Activated CD8-positive, alpha-beta memory T cell treated with anti-CD3 and anti-CD28 coated beads for 4 hours (primary cell): ENCODE data around the gene PSMD12.
A peak's percentile ranks its signal among the peaks of the same experiment; 100 is the strongest.
"Not testable (repeated sequence)": the region's sequence is repeated elsewhere in the genome, so short reads cannot be mapped to it uniquely, and the experiment has no call there.

Experiments
- DNase-seq, 2 donors: peaks; one replicate each; pipeline ENCODE4 v3.0.0-alpha.2; 2020; ENCODE audit warnings: low read depth in 2 of 2

The PSMD12 gene

GRCh38 chr17:67310406-67310805, 56.0 kb downstream of the PSMD12 start:
- DNase-seq = no peak

GRCh38 chr17:67305446-67306235, 60.7 kb downstream of the PSMD12 start:
- not testable (repeated sequence) for DNase-seq

- no peak for DNase-seq
Measured at GRCh38 chr17:67297454-67297960, 68.9 kb downstream of the PSMD12 start.

GRCh38 chr17:67294451-67295199, 71.8 kb downstream of the PSMD12 start:
- no peak for DNase-seq

GRCh38 chr17:67293251-67294203, 72.8 kb downstream of the PSMD12 start:
- peak; percentile 31 to 40 for DNase-seq

- DNase-seq = no peak
Measured at GRCh38 chr17:67290711-67291291, 75.6 kb downstream of the PSMD12 start.

- no peak for DNase-seq
Measured at GRCh38 chr17:67290244-67290643, 76.1 kb downstream of the PSMD12 start.

- DNase-seq = no peak
Measured at GRCh38 chr17:67289181-67289876, 77.0 kb downstream of the PSMD12 start.
